GM12801 (cell line): Measurements from ENCODE around the gene DAAM1.

Source experiments
- CTCF ChIP-seq: IDR thresholded peaks from one replicate; pipeline ENCODE4 v1.5.1; 2011; ENCODE audit warnings: control low read depth; ENCODE audit not compliant: insufficient read length; ENCODE audit errors: extremely low read depth

The DAAM1 gene

DNA sequence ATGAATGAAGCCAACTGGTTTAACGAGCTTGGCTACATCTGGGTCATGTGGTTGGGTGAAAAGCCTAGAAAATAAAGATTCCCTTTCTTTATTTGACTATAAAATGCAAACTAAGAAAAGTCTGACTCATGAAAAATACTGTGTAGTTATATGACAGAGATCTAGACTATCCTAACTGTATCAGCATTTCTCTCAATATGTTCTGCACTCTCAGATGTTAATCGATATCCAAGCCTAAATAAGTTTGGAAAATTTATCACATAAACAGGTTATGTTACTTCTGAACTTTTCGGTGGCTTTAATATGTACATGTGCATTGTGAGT is 133.1 kb downstream of the DAAM1 start:
- no peak for TF ChIP-seq CTCF

GRCh38 chr14:59325906-59326305 is 137.4 kb downstream of the DAAM1 start:
- no peak for TF ChIP-seq CTCF

GRCh38 chr14:59328454-59328853 is 140.0 kb downstream of the DAAM1 start:
- no peak for TF ChIP-seq CTCF

DNA sequence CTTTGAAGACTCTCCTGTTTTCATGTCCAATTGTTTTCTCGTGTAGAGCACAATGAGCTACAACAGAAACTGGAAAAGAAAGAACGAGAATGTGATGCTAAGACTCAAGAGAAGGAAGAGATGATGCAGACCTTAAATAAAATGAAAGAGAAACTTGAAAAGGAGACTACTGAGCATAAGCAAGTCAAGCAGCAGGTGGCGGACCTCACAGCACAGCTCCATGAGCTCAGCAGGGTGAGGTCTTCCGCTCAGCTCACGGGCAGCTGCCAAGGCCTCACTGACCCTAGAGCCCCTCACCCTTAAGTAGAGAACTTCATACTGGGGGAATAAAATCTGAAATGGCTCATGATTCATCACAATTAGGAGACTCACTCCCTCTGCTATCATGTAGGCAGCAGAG is 142.0 kb downstream of the DAAM1 start:
- no peak for TF ChIP-seq CTCF

- TF ChIP-seq CTCF: no peak
Observed at GRCh38 chr14:59331217-59331616, 142.8 kb downstream of the DAAM1 start.

DNA sequence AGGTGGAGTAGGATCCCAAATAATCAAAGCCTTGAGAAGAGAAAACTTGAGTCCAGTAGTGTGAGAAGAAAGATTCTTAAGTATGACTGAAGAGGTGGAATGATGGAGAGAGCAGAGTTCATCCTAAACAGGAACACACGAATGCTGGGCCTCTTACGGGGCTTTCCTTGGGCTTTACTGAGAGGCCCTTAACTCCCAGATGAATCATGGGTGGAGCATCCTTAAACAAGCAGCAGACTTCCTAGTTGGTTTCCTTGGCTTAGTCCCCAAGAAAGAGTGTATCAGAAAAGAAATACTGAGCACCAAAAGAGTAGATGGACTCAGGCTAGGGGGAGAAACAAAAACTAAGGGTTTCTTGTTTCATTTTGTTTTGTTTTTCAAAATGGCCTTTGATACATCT is 144.3 kb downstream of the DAAM1 start:
- no peak for TF ChIP-seq CTCF

DNA sequence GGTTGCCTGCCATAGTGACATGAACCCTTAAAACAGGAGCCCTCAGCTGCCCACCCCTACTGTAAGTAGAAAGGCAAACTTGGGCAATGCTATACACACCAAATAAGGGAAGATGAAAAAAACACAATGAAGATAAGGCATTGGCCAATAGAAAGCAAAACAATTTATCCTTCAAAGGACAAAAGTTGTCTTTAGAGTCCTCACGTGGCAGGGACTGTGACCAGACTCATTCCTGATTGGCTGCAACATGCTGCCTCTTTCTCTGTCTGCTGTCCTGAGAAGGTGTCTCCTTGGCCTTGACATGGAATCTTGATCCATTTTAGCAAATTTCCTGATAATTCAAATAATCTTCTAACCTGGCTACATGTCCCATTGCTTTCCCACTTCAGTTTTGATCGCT is 144.8 kb downstream of the DAAM1 start:
- TF ChIP-seq CTCF: no peak

GRCh38 chr14:59333668-59334067 is 145.2 kb downstream of the DAAM1 start:
- no peak for TF ChIP-seq CTCF
